K562 (cell line): Measurements from ENCODE around the gene CMTM1. TPM values are rescaled to one million over a fixed set of nuclear protein-coding genes. Genes with fewer than 3 reads are reported as not detected.

ENCODE experiments used
- ATAC-seq: fragments of 200-7000 bp; cut with Tn5 transposase; 3 replicates; pipeline ENCODE4 v1.9.1; 2020; ENCODE audit warnings: moderate library complexity
- BruUV-seq: library from RNA; stranded (reverse); fragments of 400-500 nt; replicated peaks from 2 replicates; lab custom pipeline; 2021; lab: Mats Ljungman, UMichigan
- CTCF ChIA-PET: fragments of 300-600 bp; formaldehyde crosslinking; extraction: SDS; loops from one replicate; lab custom pipeline; 2021; ENCODE audit warnings: low intra/inter-chr PET ratio; lab: Yijun Ruan, JAX
- POLR2A ChIA-PET: fragments of 300-600, 350-650 bp; sonication (Branson Sonifier 250); formaldehyde crosslinking; extraction: SDS; loops from one replicate; lab custom pipeline; 2021; ENCODE audit warnings: antibody characterized with exemption, inconsistent platforms; lab: Yijun Ruan, JAX
- DNase-seq, 4 experiments: peaks; one replicate each; pipeline versions ENCODE4 v3.0.0 to v3.0.0-alpha.2; 2011 to 2018; ENCODE audit warnings: low spot score in 3 of 4, mixed read lengths in 3 of 4; ENCODE audit errors: extremely low read depth in 1 of 4
- FAIRE-seq: peaks from 2 replicates; lab custom pipeline; 2011; peaks lifted over from hg19 to GRCh38; lab: Jason Lieb, UNC
- H2AFZ ChIP-seq: 2 replicates; pipeline ENCODE4 v1.6.0; 2011; ENCODE audit warnings: low read depth, low read length, control low read depth, inconsistent platforms
- H3K27ac ChIP-seq: fragments of 200-600 bp; 3 replicates; pipeline ENCODE4 v1.8.0; 2011; ENCODE audit warnings: low read depth, mild to moderate bottlenecking, control low read depth, inconsistent platforms, low read length, moderate library complexity, mixed read lengths; ENCODE audit errors: extremely low read depth
- H3K27me3 ChIP-seq, 2 experiments: fragments of 300-600 bp in 1 of 2; 2 replicates in 1 of 2; 3 replicates in 1 of 2; pipeline versions ENCODE4 v1.6.0 to v1.8.0; 2011; ENCODE audit warnings: inconsistent platforms in 2 of 2, low read length in 2 of 2, mild to moderate bottlenecking in 1 of 2, mixed read lengths in 1 of 2, moderate library complexity in 1 of 2; ENCODE audit not compliant: control insufficient read depth in 2 of 2, insufficient read depth in 2 of 2
- H3K36me3 ChIP-seq: fragments of 300-600 bp; 3 replicates; pipeline ENCODE4 v1.8.0; 2011; ENCODE audit warnings: mild to moderate bottlenecking, low read length, inconsistent platforms; ENCODE audit not compliant: control insufficient read depth, insufficient read depth
- H3K4me1 ChIP-seq, 2 experiments: fragments of 200-600 bp in 1 of 2; replicated peaks in 1 of 2; 2 replicates in 1 of 2; 3 replicates in 1 of 2; pipeline versions ENCODE4 v1.5.1 to v1.8.0; 2011; ENCODE audit warnings: inconsistent platforms in 2 of 2, low read length in 2 of 2, mild to moderate bottlenecking in 1 of 2, mixed read lengths in 1 of 2, moderate library complexity in 1 of 2; ENCODE audit not compliant: control insufficient read depth in 2 of 2, insufficient read depth in 2 of 2
- H3K4me2 ChIP-seq: 2 replicates; pipeline ENCODE4 v1.6.1; 2011; ENCODE audit warnings: low read length, control low read depth, inconsistent platforms, mixed read lengths; ENCODE audit not compliant: insufficient read depth
- H3K4me3 ChIP-seq: fragments of 200-600 bp; sonication (generic), shearing (Covaris generic); 2 replicates; pipeline ENCODE4 v1.5.1; 2016; ENCODE audit warnings: control low read depth, inconsistent platforms
- H3K79me2 ChIP-seq: fragments of 200-600 bp; 3 replicates; pipeline ENCODE4 v1.8.0; 2011; ENCODE audit warnings: low read length, inconsistent platforms; ENCODE audit not compliant: control insufficient read depth, insufficient read depth
- H3K9ac ChIP-seq, 2 experiments: 2 replicates each; pipeline versions ENCODE4 v1.6.0 to v1.6.1; 2011; ENCODE audit warnings: low read depth in 2 of 2, low read length in 2 of 2, control low read depth in 1 of 2, inconsistent platforms in 1 of 2, mild to moderate bottlenecking in 1 of 2, mixed read lengths in 1 of 2; ENCODE audit not compliant: insufficient read depth in 1 of 2
- H3K9me1 ChIP-seq: one replicate; pipeline ENCODE4 v1.6.0; 2011; ENCODE audit warnings: inconsistent platforms, mild to moderate bottlenecking, low read length, moderate library complexity; ENCODE audit not compliant: control insufficient read depth, insufficient read depth
- H3K9me3 ChIP-seq: replicated peaks from 2 replicates; pipeline ENCODE4 v1.5.1; 2011; ENCODE audit warnings: low read depth, low read length, inconsistent platforms; ENCODE audit not compliant: control insufficient read depth, insufficient read depth
- H4K20me1 ChIP-seq: replicated peaks from 2 replicates; pipeline ENCODE4 v1.6.1; 2011; ENCODE audit warnings: low read length, inconsistent platforms, mixed read lengths; ENCODE audit not compliant: control insufficient read depth, insufficient read depth
- CXXC5 ChIP-seq: fragments of 250-450 bp; sonication (Bioruptor Pico); IDR thresholded peaks from 2 replicates; pipeline ENCODE4 v1.8.0; 2022; ENCODE audit warnings: inconsistent platforms, mild to moderate bottlenecking, moderate library complexity
- HNRNPLL ChIP-seq: fragments of 200-400 bp; formaldehyde crosslinking; IDR thresholded peaks from 2 replicates; pipeline ENCODE4 v1.6.1; 2017; ENCODE audit warnings: low read length, low read depth, mild to moderate bottlenecking; ENCODE audit not compliant: poor library complexity, severe bottlenecking
- JUND ChIP-seq, 2 experiments: IDR thresholded peaks; 2 replicates in 1 of 2; 3 replicates in 1 of 2; pipeline ENCODE4 v1.6.1; 2011; ENCODE audit warnings: borderline replicate concordance in 2 of 2, low read depth in 2 of 2, low read length in 2 of 2, improper control_type of control experiment in 1 of 2, missing biosample characterization in 1 of 2, missing genetic modification characterization in 1 of 2, missing genetic modification reagents in 1 of 2
- RAD51 ChIP-seq: fragments of 450-650 bp; IDR thresholded peaks from 2 replicates; pipeline ENCODE4 v1.7.1; 2016; ENCODE audit warnings: low read depth, mild to moderate bottlenecking, borderline replicate concordance
- RBM14 ChIP-seq: fragments of 200-400 bp; formaldehyde crosslinking; IDR thresholded peaks from 2 replicates; pipeline ENCODE4 v1.6.1; 2018; ENCODE audit warnings: low read depth, mild to moderate bottlenecking, low read length, moderate library complexity, borderline replicate concordance; ENCODE audit not compliant: insufficient read depth
- SIN3A ChIP-seq, 2 experiments: fragments of 150-350 bp in 1 of 2; IDR thresholded peaks; 2 replicates each; pipeline ENCODE4 v1.6.1; 2011 to 2016; ENCODE audit warnings: borderline replicate concordance in 2 of 2, low read depth in 2 of 2, low read length in 2 of 2, mild to moderate bottlenecking in 2 of 2, moderate library complexity in 2 of 2; ENCODE audit not compliant: control insufficient read depth in 1 of 2
- SLC30A9 ChIP-seq: fragments of 250-450 bp; sonication (Bioruptor Pico); IDR thresholded peaks from 2 replicates; pipeline ENCODE4 v1.8.0; 2022; ENCODE audit warnings: mild to moderate bottlenecking, moderate library complexity
- TCF3 ChIP-seq: sonication (generic); formaldehyde crosslinking; IDR thresholded peaks from 2 replicates; pipeline ENCODE4 v1.4.0; 2020; ENCODE audit warnings: mild to moderate bottlenecking, missing genetic modification reagents
- TGIF2 ChIP-seq: sonication (generic); formaldehyde crosslinking; IDR thresholded peaks from 2 replicates; pipeline ENCODE4 v1.8.1; 2022; ENCODE audit warnings: mild to moderate bottlenecking, missing genetic modification reagents, moderate library complexity
- TOE1 ChIP-seq, 2 experiments: fragments of 450-650 bp in 1 of 2; sonication (generic) in 1 of 2; formaldehyde crosslinking in 1 of 2; IDR thresholded peaks; 2 replicates each; pipeline versions ENCODE4 v1.7.1 to v1.8.0; 2016 to 2022; ENCODE audit warnings: borderline replicate concordance in 2 of 2, mild to moderate bottlenecking in 2 of 2, antibody characterized with exemption in 1 of 2, inconsistent platforms in 1 of 2, low read depth in 1 of 2, missing genetic modification reagents in 1 of 2, moderate library complexity in 1 of 2
- YY1 ChIP-seq, 3 experiments: IDR thresholded peaks; 2 replicates each; pipeline ENCODE4 v1.6.1; 2011; ENCODE audit warnings: low read length in 2 of 3, mild to moderate bottlenecking in 2 of 3, moderate library complexity in 2 of 3, borderline replicate concordance in 1 of 3, control low read depth in 1 of 3, low read depth in 1 of 3; ENCODE audit not compliant: insufficient read depth in 3 of 3, insufficient replicate concordance in 2 of 3, control insufficient read depth in 1 of 3, insufficient read length in 1 of 3; ENCODE audit errors: extremely low read depth in 1 of 3
- ZNF232 ChIP-seq: sonication (generic); formaldehyde crosslinking; IDR thresholded peaks from 2 replicates; pipeline ENCODE4 v1.8.0; 2022; ENCODE audit warnings: mild to moderate bottlenecking, missing genetic modification reagents
- WGBS: fragments of 100-300 bp; shearing (Covaris generic); methylation state at CpG from one replicate; pipeline ENCODE4 v1.1.6; 2016; ENCODE audit warnings: low coverage, mixed read lengths; ENCODE audit not compliant: insufficient coverage; ENCODE audit errors: missing lambda C conversion rate; 5-methylcytosine and 5-hydroxymethylcytosine counted together
- in situ Hi-C: fragments of 300-500 bp; cut with MboI; formaldehyde crosslinking; loops from 4 replicates; pipeline ENCODE4 v1.15.0; 2018; ENCODE audit warnings: inconsistent platforms, mixed read lengths
- intact Hi-C: fragments of 100-400 bp; cut with micrococcal nuclease; formaldehyde crosslinking; loops from 2 replicates; pipeline ENCODE4 v1.14.2; 2022
- polyA plus RNA-seq, 8 experiments: library from polyadenylated mRNA; depleted of rRNA in 4 of 8; stranded (reverse) in 5 of 8; unstranded in 3 of 8; fragments of >200 nt; fragmentation: Nextera tagmentation in 2 of 8; fragmentation: Illumina TruSeq in 1 of 8; extraction: Ambion mirVana in 2 of 8; extraction: Trizol in 1 of 8; gene quantifications; 2 replicates each; pipeline versions ENCODE4 v1.2.1 to v1.2.3, GENCODE V29; 2011 to 2014; ENCODE audit warnings: inconsistent platforms in 1 of 8, missing spikeins in 1 of 8
- total RNA-seq, 7 experiments: library from RNA; depleted of rRNA in 6 of 7; stranded (reverse); fragments of >200 nt in 6 of 7; fragmentation: Illumina TruSeq in 2 of 7; extraction: Trizol in 2 of 7; gene quantifications; 2 replicates each; pipeline versions ENCODE4 v1.2.1 to v1.2.3, GENCODE V29; 2011 to 2021; ENCODE audit warnings: low replicate concordance in 1 of 7
- TF ChIP-seq, protein P1 (sequence below): fragments of 450-650 bp; formaldehyde crosslinking; IDR thresholded peaks from 2 replicates; pipeline ENCODE4 v1.4.0; 2020; ENCODE audit warnings: mild to moderate bottlenecking, mixed read lengths
- TF ChIP-seq, protein P2 (sequence below): IDR thresholded peaks from 2 replicates; pipeline ENCODE4 v1.6.1; 2014; ENCODE audit warnings: antibody characterized with exemption
- TF ChIP-seq, protein P3 (sequence below): fragments of 450-650 bp; IDR thresholded peaks from 2 replicates; pipeline ENCODE4 v1.6.1; 2016; ENCODE audit warnings: low read depth, mild to moderate bottlenecking, moderate library complexity

CMTM1 gene
- total and polyA plus RNA-seq, 9 of the 15 experiments (the other 6 are each of a cell fraction or from before 2014, with no cell fraction given), result 0.25 to 2.6 (median 1.1) TPM; not detected in 2

DNA sequence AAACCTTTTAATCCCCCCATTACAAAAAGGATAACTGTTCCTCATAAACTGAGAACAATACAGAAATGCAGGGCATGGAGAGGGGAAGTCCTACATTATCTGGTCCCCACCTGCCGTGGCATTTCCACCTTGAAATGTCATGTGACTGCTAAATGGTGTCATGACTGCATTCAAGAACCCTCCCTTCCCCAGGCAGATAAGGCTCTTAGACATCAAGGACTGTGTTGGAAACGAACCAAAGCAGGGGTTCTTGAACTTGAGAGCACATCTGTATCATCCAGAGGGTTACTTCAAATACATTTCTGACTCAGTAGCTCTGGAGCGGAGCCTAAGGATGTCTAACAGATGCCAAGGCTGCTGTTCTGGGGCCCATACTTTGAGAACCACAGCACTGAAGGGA, 56.6 kb downstream of the CMTM1 start:
- peak in 1 of 4 experiments; percentile 73 for DNase-seq
- no peak overlapping the region for H3K4me3 ChIP-seq
- POLR2A ChIA-PET, result no interaction called here
- no peaks in the 10 kb centered on the region for H3K9me3 ChIP-seq
- H3K9me1 ChIP-seq, result no peaks in the 10 kb centered on the region
- no peaks in the 10 kb centered on the region for H3K27me3 ChIP-seq
- H4K20me1 ChIP-seq, result no peaks in the 10 kb centered on the region
- BruUV-seq, result no TSS peak
- intact Hi-C loops (no loop called here), in situ Hi-C loops (no loop called here)
- no peak overlapping the region for H3K27ac ChIP-seq
- H3K9ac ChIP-seq, result 0 out of 4 replicates have a peak overlapping the region, but pooled peaks of 1 of the 2 experiments have one; percentile 32
- no peak overlapping the region; the same call in 1 of the 2 replicates for H3K4me2 ChIP-seq
- H2AFZ ChIP-seq, result no peak overlapping the region
- peaks cover 28% of the 10 kb centered on the region; the same call in 2 of the 3 replicates for H3K36me3 ChIP-seq
- peaks cover 27 to 46% of the 10 kb centered on the region in 2 experiments for H3K4me1 ChIP-seq
- FAIRE-seq, result peak; percentile 85
- CTCF ChIA-PET, result no interaction called here
- 0 out of 3 replicates have a peak, but pooled peaks have one; percentile 7 for ATAC-seq
- 15% methylated on average over 3 of the region's 3 CpGs for WGBS
- H3K79me2 ChIP-seq, result no peaks in the 10 kb centered on the region
- TF ChIP-seq SLC30A9 (CRISPR knock-in tag), result no peak
- TF ChIP-seq ZNF232 (CRISPR knock-in tag), result no peak
- peak; percentile 66; the same call in 1 of the 2 replicates for TF ChIP-seq RAD51
- TF ChIP-seq TGIF2, result no peak
- TF ChIP-seq SIN3A (IDR thresholded peaks at IDR 0.05; ENCODE audit: borderline replicate concordance in 2 of 2, control insufficient read depth in 1 of 2, low read depth in 2 of 2, low read length in 2 of 2), result 0 out of 4 replicates have a peak, but pooled peaks of 1 of the 2 experiments have one; percentile 18
- TF ChIP-seq, protein P1, sequence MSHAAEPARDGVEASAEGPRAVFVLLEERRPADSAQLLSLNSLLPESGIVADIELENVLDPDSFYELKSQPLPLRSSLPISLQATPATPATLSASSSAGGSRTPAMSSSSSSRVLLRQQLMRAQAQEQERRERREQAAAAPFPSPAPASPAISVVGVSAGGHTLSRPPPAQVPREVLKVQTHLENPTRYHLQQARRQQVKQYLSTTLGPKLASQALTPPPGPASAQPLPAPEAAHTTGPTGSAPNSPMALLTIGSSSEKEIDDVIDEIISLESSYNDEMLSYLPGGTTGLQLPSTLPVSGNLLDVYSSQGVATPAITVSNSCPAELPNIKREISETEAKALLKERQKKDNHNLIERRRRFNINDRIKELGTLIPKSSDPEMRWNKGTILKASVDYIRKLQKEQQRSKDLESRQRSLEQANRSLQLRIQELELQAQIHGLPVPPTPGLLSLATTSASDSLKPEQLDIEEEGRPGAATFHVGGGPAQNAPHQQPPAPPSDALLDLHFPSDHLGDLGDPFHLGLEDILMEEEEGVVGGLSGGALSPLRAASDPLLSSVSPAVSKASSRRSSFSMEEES (CRISPR knock-in tag), result peak; percentile 87
- no peak for TF ChIP-seq HNRNPLL
- peak; percentile 14; the same call in 1 of the 2 replicates for TF ChIP-seq JUND (IDR thresholded peaks at IDR 0.05; ENCODE audit: borderline replicate concordance, low read depth, low read length)
- TF ChIP-seq JUND (tag; IDR thresholded peaks at IDR 0.05; ENCODE audit: borderline replicate concordance, low read depth, low read length), result no peak
- TF ChIP-seq, protein P2, sequence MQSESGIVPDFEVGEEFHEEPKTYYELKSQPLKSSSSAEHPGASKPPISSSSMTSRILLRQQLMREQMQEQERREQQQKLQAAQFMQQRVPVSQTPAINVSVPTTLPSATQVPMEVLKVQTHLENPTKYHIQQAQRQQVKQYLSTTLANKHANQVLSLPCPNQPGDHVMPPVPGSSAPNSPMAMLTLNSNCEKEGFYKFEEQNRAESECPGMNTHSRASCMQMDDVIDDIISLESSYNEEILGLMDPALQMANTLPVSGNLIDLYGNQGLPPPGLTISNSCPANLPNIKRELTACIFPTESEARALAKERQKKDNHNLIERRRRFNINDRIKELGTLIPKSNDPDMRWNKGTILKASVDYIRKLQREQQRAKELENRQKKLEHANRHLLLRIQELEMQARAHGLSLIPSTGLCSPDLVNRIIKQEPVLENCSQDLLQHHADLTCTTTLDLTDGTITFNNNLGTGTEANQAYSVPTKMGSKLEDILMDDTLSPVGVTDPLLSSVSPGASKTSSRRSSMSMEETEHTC, result 0 out of 2 replicates have a peak, but pooled peaks have one; percentile 31
- TF ChIP-seq TCF3 (CRISPR knock-in tag), result peak; percentile 34; the same call in 1 of the 2 replicates
- TF ChIP-seq RBM14, result no peak
- TF ChIP-seq TOE1 (IDR thresholded peaks at IDR 0.05; ENCODE audit: borderline replicate concordance), result peak; percentile 63; the same call in 1 of the 2 replicates
- no peak for TF ChIP-seq TOE1 (CRISPR knock-in tag; IDR thresholded peaks at IDR 0.05; ENCODE audit: borderline replicate concordance, low read depth)
- TF ChIP-seq CXXC5 (CRISPR knock-in tag), result peak; percentile 32; the same call in 1 of the 2 replicates
- TF ChIP-seq, protein P3, sequence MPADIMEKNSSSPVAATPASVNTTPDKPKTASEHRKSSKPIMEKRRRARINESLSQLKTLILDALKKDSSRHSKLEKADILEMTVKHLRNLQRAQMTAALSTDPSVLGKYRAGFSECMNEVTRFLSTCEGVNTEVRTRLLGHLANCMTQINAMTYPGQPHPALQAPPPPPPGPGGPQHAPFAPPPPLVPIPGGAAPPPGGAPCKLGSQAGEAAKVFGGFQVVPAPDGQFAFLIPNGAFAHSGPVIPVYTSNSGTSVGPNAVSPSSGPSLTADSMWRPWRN, result no peak
- peak in 1 of 3 experiments; percentile 46 for TF ChIP-seq YY1 (IDR thresholded peaks at IDR 0.05; ENCODE audit: borderline replicate concordance in 1 of 3, control insufficient read depth in 1 of 3, extremely low read depth in 1 of 3, insufficient read depth in 3 of 3, insufficient read length in 1 of 3, insufficient replicate concordance in 2 of 3, low read depth in 1 of 3, low read length in 2 of 3)
